ENCODE results near the gene LAIR1. TPM values are rescaled to one million over a fixed set of nuclear protein-coding genes. Genes with fewer than 3 reads are reported as not detected.

LAIR1 gene, protein sequence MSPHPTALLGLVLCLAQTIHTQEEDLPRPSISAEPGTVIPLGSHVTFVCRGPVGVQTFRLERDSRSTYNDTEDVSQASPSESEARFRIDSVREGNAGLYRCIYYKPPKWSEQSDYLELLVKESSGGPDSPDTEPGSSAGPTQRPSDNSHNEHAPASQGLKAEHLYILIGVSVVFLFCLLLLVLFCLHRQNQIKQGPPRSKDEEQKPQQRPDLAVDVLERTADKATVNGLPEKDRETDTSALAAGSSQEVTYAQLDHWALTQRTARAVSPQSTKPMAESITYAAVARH
- polyA plus RNA-seq (2012; ENCODE audit: low read depth, missing spikeins), result 0.03 TPM

DNA sequence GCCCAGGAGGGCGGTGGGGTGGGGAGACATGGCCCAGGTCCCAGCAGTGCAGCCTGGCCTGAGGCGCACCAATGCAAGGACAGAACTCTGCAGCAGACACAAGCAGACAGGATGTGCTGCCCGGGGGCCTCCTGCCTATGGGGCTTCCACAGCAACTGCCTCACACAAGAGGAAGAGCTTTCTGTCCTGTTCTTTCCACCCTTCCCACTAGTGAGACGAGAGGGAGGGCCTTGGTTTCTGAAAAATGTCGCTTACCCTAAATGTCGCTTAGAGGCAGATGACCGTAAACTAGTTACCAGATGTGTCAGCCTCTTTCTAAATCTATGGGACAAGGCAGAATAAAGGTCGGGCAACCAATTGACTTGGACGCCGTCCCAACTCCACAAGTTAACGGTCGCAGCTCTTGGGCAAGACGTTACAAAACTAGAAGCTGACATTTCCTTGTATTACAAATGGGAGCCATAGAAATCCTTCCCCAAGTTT is at the start of gene LAIR1:
Gene LAIR1, minus strand, starts transcription at position 157 of the 483 bp plus-strand sequence. Its CDS starts 127 bp downstream, at position 30.
- FAIRE-seq, result no peak
- TF ChIP-seq PAX5 (IDR thresholded peaks at IDR 0.05; ENCODE audit: insufficient read depth, low read length, severe bottlenecking), result no peak
- 0 out of 2 replicates have a peak, but pooled peaks have one; percentile 13 for TF ChIP-seq SPI1 (IDR thresholded peaks at IDR 0.05; ENCODE audit: low read depth, low read length)
- no peak for DNase-seq (ENCODE audit: insufficient read length, low spot score)

DNA sequence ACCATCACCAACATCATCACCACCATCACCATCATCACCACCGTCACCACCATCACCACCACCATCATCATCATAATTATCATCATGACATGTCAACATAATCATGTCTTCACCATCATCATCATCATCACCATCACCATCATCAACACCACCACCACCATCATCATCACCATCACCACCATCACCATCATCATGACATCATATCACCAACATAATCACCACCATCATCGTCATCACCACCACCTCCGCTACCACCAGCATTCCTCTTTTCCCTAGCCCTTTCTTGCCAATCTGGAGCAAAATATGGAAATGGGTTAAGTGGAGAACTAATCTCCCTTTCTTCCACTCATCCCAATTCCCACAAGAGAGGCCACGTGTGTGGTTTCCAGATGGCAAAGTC is 49.4 kb upstream of the LAIR1 start:
- DNase-seq (ENCODE audit: insufficient read length, low spot score) (no peak), FAIRE-seq (no peak)
- TF ChIP-seq SPI1 (IDR thresholded peaks at IDR 0.05; ENCODE audit: low read depth, low read length), result no peak
- no peak for TF ChIP-seq PAX5 (IDR thresholded peaks at IDR 0.05; ENCODE audit: insufficient read depth, low read length, severe bottlenecking)
- TF ChIP-seq POLR2AphosphoS5 (IDR thresholded peaks at IDR 0.05; ENCODE audit: low read depth, low read length), result no peak
- TF ChIP-seq POLR2A (IDR thresholded peaks at IDR 0.05; ENCODE audit: low read depth, low read length), result no peak
- no peak for TF ChIP-seq POU2F2 (IDR thresholded peaks at IDR 0.05; ENCODE audit: low read depth, low read length)
- TF ChIP-seq TAF1 (IDR thresholded peaks at IDR 0.05; ENCODE audit: low read depth, low read length), result no peak

DNA sequence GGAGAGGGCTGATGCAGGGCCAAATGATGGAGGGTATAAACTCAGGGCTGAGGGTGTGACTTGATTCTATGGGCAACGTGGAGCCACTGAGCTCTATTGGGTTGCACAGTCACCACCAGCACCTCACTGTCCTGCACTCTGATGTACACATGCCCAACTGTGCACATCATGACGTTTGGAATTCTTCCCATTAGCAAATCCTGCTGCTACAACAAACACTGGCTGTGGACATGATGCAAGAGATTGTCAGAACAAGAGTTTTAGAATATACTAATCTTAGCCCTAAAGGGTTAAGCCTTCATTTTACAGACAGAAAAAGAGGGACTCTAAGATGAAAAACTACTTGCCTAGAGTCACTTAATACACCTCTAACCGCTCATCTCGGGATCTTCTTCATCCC is 48.1 kb upstream of the LAIR1 start:
- TF ChIP-seq SPI1 (IDR thresholded peaks at IDR 0.05; ENCODE audit: low read depth, low read length) (no peak), POLR2AphosphoS5 (IDR thresholded peaks at IDR 0.05; ENCODE audit: low read depth, low read length) (no peak), PAX5 (IDR thresholded peaks at IDR 0.05; ENCODE audit: insufficient read depth, low read length, severe bottlenecking) (no peak), POLR2A (IDR thresholded peaks at IDR 0.05; ENCODE audit: low read depth, low read length) (no peak), POU2F2 (IDR thresholded peaks at IDR 0.05; ENCODE audit: low read depth, low read length) (no peak), TAF1 (IDR thresholded peaks at IDR 0.05; ENCODE audit: low read depth, low read length) (no peak)
- no peak for FAIRE-seq
- DNase-seq (ENCODE audit: insufficient read length, low spot score), result no peak

DNA sequence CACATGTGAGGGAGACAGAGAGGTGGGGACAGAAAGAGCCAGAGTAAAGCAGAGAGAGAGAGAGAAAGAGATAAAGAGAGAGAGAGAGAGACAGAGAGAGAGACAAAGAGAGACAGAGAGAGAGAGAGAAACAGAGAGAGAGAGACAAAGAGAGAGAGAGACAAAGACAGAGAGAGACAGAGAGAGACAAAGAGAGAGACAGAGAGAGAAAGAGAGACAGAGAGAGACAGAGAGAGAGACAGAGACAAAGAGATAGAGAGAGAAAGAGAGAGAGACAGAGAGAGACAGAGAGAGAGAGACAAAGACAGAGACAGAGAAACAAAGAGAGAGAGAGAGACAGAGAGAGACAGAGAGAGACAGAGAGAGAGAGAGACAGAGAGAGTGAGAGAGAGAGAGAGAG is 46.3 kb upstream of the LAIR1 start:
- TF ChIP-seq POLR2AphosphoS5 (IDR thresholded peaks at IDR 0.05; ENCODE audit: low read depth, low read length) (no peak), SPI1 (IDR thresholded peaks at IDR 0.05; ENCODE audit: low read depth, low read length) (no peak), POLR2A (IDR thresholded peaks at IDR 0.05; ENCODE audit: low read depth, low read length) (no peak), TAF1 (IDR thresholded peaks at IDR 0.05; ENCODE audit: low read depth, low read length) (no peak), PAX5 (IDR thresholded peaks at IDR 0.05; ENCODE audit: insufficient read depth, low read length, severe bottlenecking) (no peak), POU2F2 (IDR thresholded peaks at IDR 0.05; ENCODE audit: low read depth, low read length) (no peak)
- FAIRE-seq (no peak), DNase-seq (ENCODE audit: insufficient read length, low spot score) (no peak)

DNA sequence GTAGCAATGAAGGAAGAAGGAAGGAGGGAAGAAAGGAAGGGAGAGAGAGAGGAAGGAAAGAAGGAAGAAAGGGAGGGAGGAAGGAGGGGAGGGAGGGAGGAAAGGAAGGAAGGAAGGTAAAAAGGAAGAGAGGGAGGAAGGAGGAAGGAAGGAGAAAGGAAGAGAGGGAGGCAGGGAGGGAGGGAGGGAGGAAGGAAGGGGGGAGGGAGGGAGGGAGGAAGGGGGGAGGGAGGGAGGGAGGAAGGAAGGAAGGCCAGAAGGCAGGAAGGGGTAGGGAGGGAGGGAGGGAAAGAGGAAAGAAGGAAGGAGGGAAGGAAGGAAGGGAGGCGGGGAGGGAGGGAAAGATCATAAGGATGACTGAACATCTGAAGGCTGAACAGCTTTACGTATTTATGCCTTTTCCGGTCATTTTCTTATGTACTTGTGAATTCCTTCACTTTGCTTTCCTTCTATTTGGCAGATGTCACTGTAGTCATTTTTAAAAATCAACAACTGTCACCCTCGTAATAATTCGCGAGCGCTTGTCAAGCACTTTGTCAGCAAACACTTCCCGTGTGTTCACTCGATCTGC is 43.8 kb upstream of the LAIR1 start:
- FAIRE-seq, result no peak
- TF ChIP-seq SPI1 (IDR thresholded peaks at IDR 0.05; ENCODE audit: low read depth, low read length), result no peak
- TF ChIP-seq POU2F2 (IDR thresholded peaks at IDR 0.05; ENCODE audit: low read depth, low read length), result no peak
- no peak for TF ChIP-seq POLR2A (IDR thresholded peaks at IDR 0.05; ENCODE audit: low read depth, low read length)
- no peak for TF ChIP-seq PAX5 (IDR thresholded peaks at IDR 0.05; ENCODE audit: insufficient read depth, low read length, severe bottlenecking)
- no peak for TF ChIP-seq TAF1 (IDR thresholded peaks at IDR 0.05; ENCODE audit: low read depth, low read length)
- TF ChIP-seq POLR2AphosphoS5 (IDR thresholded peaks at IDR 0.05; ENCODE audit: low read depth, low read length), result no peak
- DNase-seq (ENCODE audit: insufficient read length, low spot score), result no peak

DNA sequence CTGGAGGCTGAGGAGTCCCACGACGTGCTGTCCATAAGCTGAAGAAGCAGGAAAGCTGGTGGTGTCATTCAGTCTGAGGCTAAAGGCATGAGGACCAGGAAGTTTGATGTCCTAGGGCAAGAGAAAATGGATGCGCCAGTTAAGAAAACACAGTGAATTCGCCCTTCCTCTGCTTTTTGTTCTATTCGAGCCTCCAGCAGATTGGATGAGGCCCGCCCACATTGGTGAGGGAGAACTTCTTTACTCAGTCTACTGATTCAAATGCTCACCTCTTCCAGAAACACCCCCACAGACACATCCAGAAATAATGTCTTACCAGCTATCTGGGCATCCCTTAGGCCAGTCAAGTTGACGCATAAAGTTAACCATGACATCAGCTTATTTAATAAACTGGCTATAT is 43.0 kb upstream of the LAIR1 start:
- DNase-seq (ENCODE audit: insufficient read length, low spot score) (no peak), FAIRE-seq (no peak)
- TF ChIP-seq PAX5 (IDR thresholded peaks at IDR 0.05; ENCODE audit: insufficient read depth, low read length, severe bottlenecking) (no peak), POLR2A (IDR thresholded peaks at IDR 0.05; ENCODE audit: low read depth, low read length) (no peak), TAF1 (IDR thresholded peaks at IDR 0.05; ENCODE audit: low read depth, low read length) (no peak), POLR2AphosphoS5 (IDR thresholded peaks at IDR 0.05; ENCODE audit: low read depth, low read length) (no peak), POU2F2 (IDR thresholded peaks at IDR 0.05; ENCODE audit: low read depth, low read length) (no peak), SPI1 (IDR thresholded peaks at IDR 0.05; ENCODE audit: low read depth, low read length) (no peak)

DNA sequence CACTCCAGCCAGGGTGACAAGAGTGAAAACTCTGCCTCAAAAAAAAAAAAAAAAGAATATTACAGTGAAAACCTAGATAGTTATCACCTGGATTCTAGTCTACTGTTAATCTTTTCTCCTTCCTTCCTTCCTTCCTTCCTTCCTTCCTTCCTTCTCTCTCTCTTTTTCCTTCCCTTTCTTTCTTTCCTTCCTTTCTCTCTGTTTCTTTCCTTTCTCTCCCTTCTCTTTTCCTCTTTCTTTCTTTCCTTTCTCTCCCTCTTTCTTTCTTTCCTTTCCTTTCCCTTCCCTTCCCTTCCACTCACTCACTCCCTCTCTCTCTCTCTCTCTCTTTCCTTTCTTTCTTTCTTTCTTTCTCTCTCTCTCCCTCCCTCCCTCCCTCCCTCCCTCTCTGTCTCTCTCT is 40.9 kb upstream of the LAIR1 start:
- no peak for FAIRE-seq

DNA sequence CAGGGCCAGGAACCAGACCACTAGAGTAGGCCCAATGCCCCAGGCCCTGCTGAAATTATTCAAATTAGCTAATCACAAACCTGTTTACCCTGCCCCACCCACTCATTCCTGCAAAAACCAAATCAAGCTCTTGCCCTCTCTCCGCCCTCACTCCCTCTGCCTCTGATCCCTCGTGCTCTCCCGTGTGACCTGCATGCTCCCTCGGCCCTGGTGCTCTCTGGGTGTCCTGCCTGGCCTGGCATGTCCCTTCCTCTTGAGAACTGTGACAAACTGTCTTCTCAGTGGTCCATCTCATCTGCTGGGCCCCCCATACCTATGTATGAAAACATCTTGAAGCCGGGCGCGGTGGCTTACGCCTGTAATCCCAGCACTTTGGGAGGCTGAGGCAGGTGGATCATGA is 38.3 kb upstream of the LAIR1 start:
- DNase-seq (ENCODE audit: insufficient read length, low spot score), result no peak
- TF ChIP-seq POLR2A (IDR thresholded peaks at IDR 0.05; ENCODE audit: low read depth, low read length), result no peak
- TF ChIP-seq PAX5 (IDR thresholded peaks at IDR 0.05; ENCODE audit: insufficient read depth, low read length, severe bottlenecking), result no peak
- no peak for TF ChIP-seq SPI1 (IDR thresholded peaks at IDR 0.05; ENCODE audit: low read depth, low read length)
- no peak for TF ChIP-seq TAF1 (IDR thresholded peaks at IDR 0.05; ENCODE audit: low read depth, low read length)
- no peak for TF ChIP-seq POLR2AphosphoS5 (IDR thresholded peaks at IDR 0.05; ENCODE audit: low read depth, low read length)
- TF ChIP-seq POU2F2 (IDR thresholded peaks at IDR 0.05; ENCODE audit: low read depth, low read length), result no peak

More for the DNA sequence above, 40.9 kb upstream of the LAIR1 start:
- DNase-seq (ENCODE audit: insufficient read length, low spot score), result no peak
- no peak for TF ChIP-seq POLR2A (IDR thresholded peaks at IDR 0.05; ENCODE audit: low read depth, low read length)
- TF ChIP-seq TAF1 (IDR thresholded peaks at IDR 0.05; ENCODE audit: low read depth, low read length), result no peak
- no peak for TF ChIP-seq POU2F2 (IDR thresholded peaks at IDR 0.05; ENCODE audit: low read depth, low read length)
- no peak for TF ChIP-seq PAX5 (IDR thresholded peaks at IDR 0.05; ENCODE audit: insufficient read depth, low read length, severe bottlenecking)
- no peak for TF ChIP-seq SPI1 (IDR thresholded peaks at IDR 0.05; ENCODE audit: low read depth, low read length)
- no peak for TF ChIP-seq POLR2AphosphoS5 (IDR thresholded peaks at IDR 0.05; ENCODE audit: low read depth, low read length)

DNA sequence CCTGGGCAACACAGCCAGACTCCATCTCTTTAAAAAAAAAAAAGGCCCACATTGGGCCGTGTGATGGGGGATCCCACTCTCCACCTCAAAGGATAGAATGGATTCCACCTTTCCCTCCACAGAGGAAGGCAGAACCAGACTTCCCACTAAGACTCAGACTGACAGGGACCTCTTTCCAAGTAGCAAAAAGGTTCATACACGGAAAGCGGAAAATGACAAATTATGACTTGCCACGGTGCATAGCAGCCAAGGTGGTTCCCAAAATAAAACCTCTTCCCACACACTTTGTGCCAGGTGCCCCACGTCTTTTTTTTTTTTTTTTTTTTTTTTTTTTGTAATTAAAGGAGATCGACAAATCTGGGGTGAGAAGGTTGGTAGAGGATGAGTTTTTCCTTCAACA is 36.2 kb upstream of the LAIR1 start:
- FAIRE-seq, result no peak
- no peak for DNase-seq (ENCODE audit: insufficient read length, low spot score)

More for the DNA sequence above, 38.3 kb upstream of the LAIR1 start:
- FAIRE-seq, result no peak

More for the DNA sequence above, 36.2 kb upstream of the LAIR1 start:
- TF ChIP-seq POLR2AphosphoS5 (IDR thresholded peaks at IDR 0.05; ENCODE audit: low read depth, low read length), result no peak
- no peak for TF ChIP-seq POU2F2 (IDR thresholded peaks at IDR 0.05; ENCODE audit: low read depth, low read length)
- TF ChIP-seq TAF1 (IDR thresholded peaks at IDR 0.05; ENCODE audit: low read depth, low read length), result no peak
- TF ChIP-seq PAX5 (IDR thresholded peaks at IDR 0.05; ENCODE audit: insufficient read depth, low read length, severe bottlenecking), result no peak
- no peak for TF ChIP-seq POLR2A (IDR thresholded peaks at IDR 0.05; ENCODE audit: low read depth, low read length)
- no peak for TF ChIP-seq SPI1 (IDR thresholded peaks at IDR 0.05; ENCODE audit: low read depth, low read length)

Measured in GM12891 (cell line).